Mesendoderm (in vitro differentiated cells): ENCODE results near the gene IRAK2.

Source experiments
- DNase-seq: peaks from one replicate; pipeline ENCODE4 v3.0.0; 2013
- H2AK5ac ChIP-seq: 2 replicates; pipeline ENCODE4 v1.6.1; 2013; ENCODE audit warnings: low read length, inconsistent platforms
- H2BK120ac ChIP-seq: 2 replicates; pipeline ENCODE4 v1.6.1; 2013; ENCODE audit warnings: low read depth, mild to moderate bottlenecking, low read length, moderate library complexity, mixed read lengths
- H2BK15ac ChIP-seq: replicated peaks from 2 replicates; pipeline ENCODE4 v1.6.1; 2013; ENCODE audit warnings: low read depth, mild to moderate bottlenecking, moderate library complexity
- H2BK5ac ChIP-seq: 2 replicates; pipeline ENCODE4 v1.6.1; 2013; ENCODE audit warnings: low read length, inconsistent platforms
- H3K18ac ChIP-seq: 2 replicates; pipeline ENCODE4 v1.6.1; 2013; ENCODE audit warnings: mild to moderate bottlenecking, low read length, mixed read lengths
- H3K23ac ChIP-seq: one replicate; pipeline ENCODE4 v1.6.1; 2013; ENCODE audit warnings: low read length
- H3K27ac ChIP-seq: 2 replicates; pipeline ENCODE4 v1.5.1; 2013; ENCODE audit warnings: low read depth, mild to moderate bottlenecking, inconsistent platforms, low read length, moderate library complexity
- H3K27me3 ChIP-seq: 2 replicates; pipeline ENCODE4 v1.6.1; 2013; ENCODE audit warnings: low read length, control low read depth, mild to moderate bottlenecking, inconsistent platforms; ENCODE audit not compliant: insufficient read depth, poor library complexity
- H3K36me3 ChIP-seq: 2 replicates; pipeline ENCODE4 v1.6.1; 2013; ENCODE audit warnings: low read length, inconsistent platforms; ENCODE audit not compliant: control insufficient read depth, insufficient read depth
- H3K4ac ChIP-seq: one replicate; pipeline ENCODE4 v1.6.1; 2013; ENCODE audit warnings: low read depth, mild to moderate bottlenecking, low read length, moderate library complexity
- H3K4me1 ChIP-seq: 2 replicates; pipeline ENCODE4 v1.6.1; 2013; ENCODE audit warnings: low read depth, low read length, inconsistent platforms; ENCODE audit not compliant: control insufficient read depth
- H3K4me2 ChIP-seq: 2 replicates; pipeline ENCODE4 v1.6.1; 2013; ENCODE audit warnings: low read length
- H3K4me3 ChIP-seq: 2 replicates; pipeline ENCODE4 v1.5.1; 2013; ENCODE audit warnings: mild to moderate bottlenecking, low read length
- H3K56ac ChIP-seq: one replicate; pipeline ENCODE4 v1.6.1; 2013; ENCODE audit warnings: low read length
- H3K79me1 ChIP-seq: 2 replicates; pipeline ENCODE4 v1.6.1; 2013; ENCODE audit warnings: low read length, inconsistent platforms
- H3K79me2 ChIP-seq: 2 replicates; pipeline ENCODE4 v1.6.1; 2013; ENCODE audit warnings: mild to moderate bottlenecking, low read length; ENCODE audit not compliant: control insufficient read depth, insufficient read depth
- H3K9ac ChIP-seq: 2 replicates; pipeline ENCODE4 v1.6.1; 2013; ENCODE audit warnings: low read length, inconsistent platforms
- H4K5ac ChIP-seq: one replicate; pipeline ENCODE4 v1.6.1; 2013; ENCODE audit warnings: low read length
- H4K8ac ChIP-seq: one replicate; pipeline ENCODE4 v1.6.1; 2013; ENCODE audit warnings: low read depth, mild to moderate bottlenecking, control low read depth, low read length, moderate library complexity
- WGBS: extraction: QIAGEN DNeasy Blood & Tissue Kit; methylation state at CpG from one replicate; pipeline ENCODE4 v1.1.7; 2013; ENCODE audit warnings: low lambda C conversion rate, missing lambda C conversion rate; ENCODE audit not compliant: insufficient coverage; ENCODE audit errors: extremely low coverage; 5-methylcytosine and 5-hydroxymethylcytosine counted together

IRAK2 gene

GRCh38 chr3:10287936-10288574 is 123.3 kb downstream of the IRAK2 start:
- Histone ChIP-seq H3K36me3 (no peaks in the 10 kb centered on the region), H3K27me3 (no peaks in the 10 kb centered on the region), H3K4me2 (no peak overlapping the region), H3K23ac (no peak overlapping the region), H3K4me1 (peaks cover 7% of the 10 kb centered on the region), H3K56ac (no peak overlapping the region), H3K79me1 (no peaks in the 10 kb centered on the region), H3K9ac (no peak overlapping the region), H2BK15ac (no peak overlapping the region), H3K4me3 (no peak overlapping the region), H4K8ac (no peak overlapping the region), H3K4ac (no peak overlapping the region), H3K79me2 (no peaks in the 10 kb centered on the region), H2BK5ac (no peak overlapping the region), H2AK5ac (no peak overlapping the region), H2BK120ac (no peak overlapping the region), H4K5ac (no peak overlapping the region), H3K18ac (no peak overlapping the region), H3K27ac (no peak overlapping the region)
- DNase-seq, result no peak
- no CpG with 5 or more reads among the region's 12 CpGs for WGBS

- Histone ChIP-seq H2BK5ac (no peak overlapping the region), H2BK120ac (no peak overlapping the region), H3K4me1 (peaks cover 7% of the 10 kb centered on the region), H3K27me3 (no peaks in the 10 kb centered on the region), H3K4me2 (no peak overlapping the region), H3K27ac (no peak overlapping the region), H3K9ac (no peak overlapping the region), H3K56ac (no peak overlapping the region), H4K8ac (no peak overlapping the region), H3K4me3 (no peak overlapping the region), H3K4ac (no peak overlapping the region), H4K5ac (no peak overlapping the region), H3K79me1 (no peaks in the 10 kb centered on the region), H3K36me3 (no peaks in the 10 kb centered on the region), H2BK15ac (no peak overlapping the region), H2AK5ac (no peak overlapping the region), H3K79me2 (no peaks in the 10 kb centered on the region), H3K23ac (no peak overlapping the region), H3K18ac (no peak overlapping the region)
- DNase-seq, result no peak
- no CpG with 5 or more reads among the region's 11 CpGs for WGBS
Observed at GRCh38 chr3:10288575-10288960, 123.8 kb downstream of the IRAK2 start.

- H3K23ac ChIP-seq, result no peak overlapping the region
- H3K79me1 ChIP-seq, result no peaks in the 10 kb centered on the region
- no peak overlapping the region for H3K4me2 ChIP-seq
- DNase-seq, result no peak
- no peaks in the 10 kb centered on the region for H3K79me2 ChIP-seq
- H3K4ac ChIP-seq, result no peak overlapping the region
- no peak overlapping the region for H2BK120ac ChIP-seq
- no peak overlapping the region for H4K8ac ChIP-seq
- no peaks in the 10 kb centered on the region for H3K27me3 ChIP-seq
- H3K36me3 ChIP-seq, result no peaks in the 10 kb centered on the region
- H3K56ac ChIP-seq, result no peak overlapping the region
- H2AK5ac ChIP-seq, result no peak overlapping the region
- H2BK15ac ChIP-seq, result no peak overlapping the region
- H4K5ac ChIP-seq, result no peak overlapping the region
- H3K27ac ChIP-seq, result no peak overlapping the region
- no peak overlapping the region for H2BK5ac ChIP-seq
- H3K18ac ChIP-seq, result no peak overlapping the region
- H3K4me1 ChIP-seq, result peaks cover 7% of the 10 kb centered on the region
- WGBS, result no CpG with 5 or more reads among the region's 9 CpGs
- H3K9ac ChIP-seq, result no peak overlapping the region
- no peak overlapping the region for H3K4me3 ChIP-seq
Observed at GRCh38 chr3:10289077-10289476, 124.4 kb downstream of the IRAK2 start.

GRCh38 chr3:10289787-10290355 is 125.2 kb downstream of the IRAK2 start:
- Histone ChIP-seq H3K36me3 (no peaks in the 10 kb centered on the region), H3K9ac (no peak overlapping the region), H3K79me1 (no peaks in the 10 kb centered on the region), H3K18ac (no peak overlapping the region), H2BK15ac (no peak overlapping the region), H3K4me2 (no peak overlapping the region), H3K23ac (no peak overlapping the region), H3K27me3 (no peaks in the 10 kb centered on the region), H4K8ac (no peak overlapping the region), H2BK120ac (no peak overlapping the region), H3K27ac (no peak overlapping the region), H3K4ac (no peak overlapping the region), H3K4me1 (peaks cover 7% of the 10 kb centered on the region), H4K5ac (no peak overlapping the region), H3K56ac (no peak overlapping the region), H2BK5ac (no peak overlapping the region), H2AK5ac (no peak overlapping the region), H3K4me3 (no peak overlapping the region), H3K79me2 (no peaks in the 10 kb centered on the region)
- WGBS, result no CpG with 5 or more reads among the region's 9 CpGs
- peak; percentile 49 for DNase-seq

GRCh38 chr3:10290481-10291176 is 125.9 kb downstream of the IRAK2 start:
- Histone ChIP-seq H3K18ac (no peak overlapping the region), H2BK120ac (no peak overlapping the region), H2BK15ac (no peak overlapping the region), H3K27ac (no peak overlapping the region), H3K4ac (no peak overlapping the region), H3K4me2 (no peak overlapping the region), H3K4me1 (peaks cover 7% of the 10 kb centered on the region), H2BK5ac (no peak overlapping the region), H3K56ac (no peak overlapping the region), H3K36me3 (no peaks in the 10 kb centered on the region), H4K5ac (no peak overlapping the region), H3K79me2 (no peaks in the 10 kb centered on the region), H3K4me3 (no peak overlapping the region), H3K79me1 (no peaks in the 10 kb centered on the region), H3K9ac (no peak overlapping the region), H2AK5ac (no peak overlapping the region), H3K23ac (no peak overlapping the region), H4K8ac (no peak overlapping the region), H3K27me3 (no peaks in the 10 kb centered on the region)
- WGBS, result no CpG with 5 or more reads among the region's 18 CpGs
- no peak for DNase-seq
